ENCODE results near the gene ULK1. TPM values are rescaled to one million over a fixed set of nuclear protein-coding genes. Genes with fewer than 3 reads are reported as not detected.

ULK1 gene
- total RNA-seq, 2 experiments from 2014 or later = 20.2 to 24.4 TPM

Other genes with a start within 250 kb of the ULK1 start
- gene SFSWAP, start 183.5 kb upstream of the ULK1 start, total RNA-seq = 10 to 100 TPM; 54.9 to 55.9 TPM
- not detected for gene MMP17, start 66.2 kb upstream of the ULK1 start, total RNA-seq
- gene PUS1, start 34.7 kb downstream of the ULK1 start, total RNA-seq = 10 to 100 TPM; 64.2 to 69.3 TPM
- gene EP400, start 55.3 kb downstream of the ULK1 start, total RNA-seq = 10 to 100 TPM; 54.1 to 68.0 TPM
- 10 to 100 TPM; 24.4 to 30.5 TPM for gene DDX51, start 249.7 kb downstream of the ULK1 start, total RNA-seq
- gene NOC4L, start 249.8 kb downstream of the ULK1 start, total RNA-seq = 10 to 100 TPM; 38.0 to 42.9 TPM

Data from activated CD8-positive, alpha-beta memory T cell treated with anti-CD3 and anti-CD28 coated beads, Interleukin-2, amount 10 ng/mL, durations not matched to agents 7 days and 5 days (primary cell).